Measurements from ENCODE around the gene RBSN. TPM values are rescaled to one million over a fixed set of nuclear protein-coding genes. Genes with fewer than 3 reads are reported as not detected.

RBSN gene
- total and polyA plus RNA-seq, 3 donors from 2014 or later, result 19.6 to 44.8 (median 41.7) TPM

- Histone ChIP-seq H3K4me1 (no peaks in the 10 kb centered on the region), H3K36me3 (ENCODE audit: low read depth, missing control alignments) (no peaks in the 10 kb centered on the region), H3K27ac (no peak overlapping the region), H3K9me3 (no peaks in the 10 kb centered on the region), H3K4me3 (no peak overlapping the region), H3K27me3 (no peaks in the 10 kb centered on the region)
- 93 to 94% methylated on average over 19 of the region's 19 CpGs for WGBS, 2 donors
- no peak for DNase-seq
- TF ChIP-seq CTCF (IDR thresholded peaks at IDR 0.05) (no peak), POLR2A (IDR thresholded peaks at IDR 0.05) (no peak)
- intact Hi-C loops (cut with DNase I; ENCODE audit: low total_unique reads), result no loop called here
Observed at GRCh38 chr3:15056676-15057404, 42.1 kb downstream of the RBSN start.

- DNase-seq, result no peak
- intact Hi-C loops (cut with DNase I; ENCODE audit: low total_unique reads), result no loop called here
- 94 to 96% methylated on average over 8 of the region's 8 CpGs for WGBS, 2 donors
- Histone ChIP-seq H3K4me3 (no peak overlapping the region), H3K27ac (no peak overlapping the region), H3K27me3 (no peaks in the 10 kb centered on the region), H3K9me3 (no peaks in the 10 kb centered on the region), H3K4me1 (no peaks in the 10 kb centered on the region), H3K36me3 (ENCODE audit: low read depth, missing control alignments) (no peaks in the 10 kb centered on the region)
- TF ChIP-seq CTCF (IDR thresholded peaks at IDR 0.05) (no peak), POLR2A (IDR thresholded peaks at IDR 0.05) (no peak)
Observed at GRCh38 chr3:15055019-15055557, 43.9 kb downstream of the RBSN start.

GRCh38 chr3:15053541-15053940, 45.4 kb downstream of the RBSN start:
- Histone ChIP-seq H3K4me3 (no peak overlapping the region), H3K4me1 (no peaks in the 10 kb centered on the region), H3K36me3 (ENCODE audit: low read depth, missing control alignments) (no peaks in the 10 kb centered on the region), H3K27ac (no peak overlapping the region), H3K27me3 (no peaks in the 10 kb centered on the region), H3K9me3 (no peaks in the 10 kb centered on the region)
- TF ChIP-seq CTCF (IDR thresholded peaks at IDR 0.05) (no peak), POLR2A (IDR thresholded peaks at IDR 0.05) (no peak)
- intact Hi-C loops (cut with DNase I; ENCODE audit: low total_unique reads), result no loop called here
- 96 to 98% methylated on average over 4 of the region's 4 CpGs for WGBS, 2 donors
- DNase-seq, result no peak

- WGBS, 2 donors, result 63 to 78% methylated on average over 8 to 14 of the region's 14 CpGs
- intact Hi-C loops (cut with DNase I; ENCODE audit: low total_unique reads), result no loop called here
- Histone ChIP-seq H3K4me1 (no peaks in the 10 kb centered on the region), H3K27ac (peak overlapping the region in 1 of 2 donors; percentile 19), H3K9me3 (no peaks in the 10 kb centered on the region), H3K4me3 (no peak overlapping the region), H3K27me3 (no peaks in the 10 kb centered on the region), H3K36me3 (ENCODE audit: low read depth, missing control alignments) (no peaks in the 10 kb centered on the region)
- no peak for DNase-seq
- TF ChIP-seq POLR2A (IDR thresholded peaks at IDR 0.05), result no peak
- no peak for TF ChIP-seq CTCF (IDR thresholded peaks at IDR 0.05)
Observed at GRCh38 chr3:15052335-15053242, 46.4 kb downstream of the RBSN start.

Data from testis (tissue), 3 donors.